ENCODE data around the gene GATA5. TPM values are rescaled to one million over a fixed set of nuclear protein-coding genes. Genes with fewer than 3 reads are reported as not detected.

GATA5 gene
- total RNA-seq, 1 experiment from 2014 or later = 0.96 TPM

Other genes starting within 250 kb of the GATA5 start
- 84.8 and 90.7 TPM in 2 replicates for gene OSBPL2, start 237.5 kb downstream of the GATA5 start, total RNA-seq (2021)
- gene ADRM1, start 173.0 kb downstream of the GATA5 start, total RNA-seq (2021) = 172 and 173 TPM in 2 replicates
- 700 and 744 TPM in 2 replicates for gene LAMA5, start 108.7 kb downstream of the GATA5 start, total RNA-seq (2021)
- gene RPS21, start 88.9 kb downstream of the GATA5 start, total RNA-seq (2021) = 2,188 and 2,275 TPM in 2 replicates
- 11.2 and 14.1 TPM in 2 replicates for gene CABLES2, start 68.7 kb downstream of the GATA5 start, total RNA-seq (2021)
- gene RBBP8NL, start 48.5 kb downstream of the GATA5 start, total RNA-seq (2021) = 8.7 and 14.0 TPM in 2 replicates
- 14.1 and 19.3 TPM in 2 replicates for gene SLCO4A1, start 166.5 kb upstream of the GATA5 start, total RNA-seq (2021)
- gene NTSR1, start 232.8 kb upstream of the GATA5 start, total RNA-seq (2021) = 0.98 and 1.3 TPM in 2 replicates

Measured in PC-9 (cell line).